ENCODE measurements around the gene MB21D2.

Gene MB21D2

DNA sequence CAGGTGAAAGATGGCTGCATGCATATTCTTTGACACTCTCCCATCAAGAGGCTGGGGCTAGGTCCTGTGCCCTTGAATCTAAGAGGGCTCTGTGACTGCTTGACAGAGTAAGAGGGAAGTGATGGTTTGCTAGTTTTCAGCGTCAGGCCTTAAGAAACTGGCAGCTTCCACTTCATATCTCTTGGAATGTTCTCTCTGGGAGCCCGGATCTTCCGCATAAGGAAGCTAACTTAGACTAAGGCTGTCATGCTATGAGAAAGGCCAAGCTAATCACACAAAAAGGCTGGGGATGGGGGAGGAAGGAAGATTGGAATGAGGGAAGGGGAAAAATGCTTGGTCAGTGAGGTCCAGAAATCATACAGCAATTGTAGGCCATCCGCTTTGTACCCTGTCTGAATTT is 50.0 kb downstream of the MB21D2 start:
- CTCF ChIA-PET = interaction anchor here (0.6 kb wide), 1 partner anchor 14 kb away, joined by 3 read pairs; no protein-coding TSS in a partner anchor
- POLR2A ChIA-PET = no interaction called here
- H3K27ac ChIP-seq (ENCODE audit: extremely low read depth, low read depth, low read length) = no peak overlapping the region
- H3K9me3 ChIP-seq (ENCODE audit: control insufficient read depth, insufficient read depth, low read depth, low read length) = no peaks in the 10 kb centered on the region
- peaks cover 3% of the 10 kb centered on the region; the same call in 1 of the 2 replicates for H3K4me1 ChIP-seq (ENCODE audit: control insufficient read depth, insufficient read depth, low read length)
- no peaks in the 10 kb centered on the region for H3K36me3 ChIP-seq (ENCODE audit: control insufficient read depth in 2 of 2, insufficient read depth in 1 of 2, low read length in 2 of 2)
- TF ChIP-seq ZNF394 (tag by site-specific recombination; IDR thresholded peaks at IDR 0.05; ENCODE audit: borderline replicate concordance) (no peak), ZNF785 (tag by site-specific recombination; IDR thresholded peaks at IDR 0.05) (no peak), ZIC2 (tag by site-specific recombination; IDR thresholded peaks at IDR 0.05) (no peak), ZNF157 (tag by site-specific recombination; IDR thresholded peaks at IDR 0.05) (no peak), PRDM1 (tag by site-specific recombination; IDR thresholded peaks at IDR 0.05) (no peak), ZNF2 (tag by site-specific recombination; IDR thresholded peaks at IDR 0.05) (no peak)
- H3K4me3 ChIP-seq (ENCODE audit: low read depth, low read length) = no peak overlapping the region

- Histone ChIP-seq H3K9me3 (ENCODE audit: control insufficient read depth, insufficient read depth, low read depth, low read length) (no peaks in the 10 kb centered on the region), H3K36me3 (ENCODE audit: control insufficient read depth in 2 of 2, insufficient read depth in 1 of 2, low read length in 2 of 2) (no peaks in the 10 kb centered on the region), H3K27ac (ENCODE audit: extremely low read depth, low read depth, low read length) (no peak overlapping the region), H3K4me3 (ENCODE audit: low read depth, low read length) (no peak overlapping the region), H3K4me1 (ENCODE audit: control insufficient read depth, insufficient read depth, low read length) (peaks cover 3% of the 10 kb centered on the region; the same call in 1 of the 2 replicates)
- CTCF ChIA-PET = interaction anchor here (0.6 kb wide), 1 partner anchor 15 kb away, joined by 3 read pairs; no protein-coding TSS in a partner anchor
- peak; percentile 63 for TF ChIP-seq PRDM1 (tag by site-specific recombination; IDR thresholded peaks at IDR 0.05)
- peak; percentile 49 for TF ChIP-seq SCRT2 (tag by site-specific recombination; IDR thresholded peaks at IDR 0.05)
- TF ChIP-seq SCRT1 (tag by site-specific recombination; IDR thresholded peaks at IDR 0.05; ENCODE audit: borderline replicate concordance) = peak; percentile 26; the same call in 1 of the 2 replicates
- TF ChIP-seq, protein P1, sequence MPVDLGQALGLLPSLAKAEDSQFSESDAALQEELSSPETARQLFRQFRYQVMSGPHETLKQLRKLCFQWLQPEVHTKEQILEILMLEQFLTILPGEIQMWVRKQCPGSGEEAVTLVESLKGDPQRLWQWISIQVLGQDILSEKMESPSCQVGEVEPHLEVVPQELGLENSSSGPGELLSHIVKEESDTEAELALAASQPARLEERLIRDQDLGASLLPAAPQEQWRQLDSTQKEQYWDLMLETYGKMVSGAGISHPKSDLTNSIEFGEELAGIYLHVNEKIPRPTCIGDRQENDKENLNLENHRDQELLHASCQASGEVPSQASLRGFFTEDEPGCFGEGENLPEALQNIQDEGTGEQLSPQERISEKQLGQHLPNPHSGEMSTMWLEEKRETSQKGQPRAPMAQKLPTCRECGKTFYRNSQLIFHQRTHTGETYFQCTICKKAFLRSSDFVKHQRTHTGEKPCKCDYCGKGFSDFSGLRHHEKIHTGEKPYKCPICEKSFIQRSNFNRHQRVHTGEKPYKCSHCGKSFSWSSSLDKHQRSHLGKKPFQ (tag by site-specific recombination; IDR thresholded peaks at IDR 0.05) = peak; percentile 68; the same call in 1 of the 2 replicates
- TF ChIP-seq, protein P2, sequence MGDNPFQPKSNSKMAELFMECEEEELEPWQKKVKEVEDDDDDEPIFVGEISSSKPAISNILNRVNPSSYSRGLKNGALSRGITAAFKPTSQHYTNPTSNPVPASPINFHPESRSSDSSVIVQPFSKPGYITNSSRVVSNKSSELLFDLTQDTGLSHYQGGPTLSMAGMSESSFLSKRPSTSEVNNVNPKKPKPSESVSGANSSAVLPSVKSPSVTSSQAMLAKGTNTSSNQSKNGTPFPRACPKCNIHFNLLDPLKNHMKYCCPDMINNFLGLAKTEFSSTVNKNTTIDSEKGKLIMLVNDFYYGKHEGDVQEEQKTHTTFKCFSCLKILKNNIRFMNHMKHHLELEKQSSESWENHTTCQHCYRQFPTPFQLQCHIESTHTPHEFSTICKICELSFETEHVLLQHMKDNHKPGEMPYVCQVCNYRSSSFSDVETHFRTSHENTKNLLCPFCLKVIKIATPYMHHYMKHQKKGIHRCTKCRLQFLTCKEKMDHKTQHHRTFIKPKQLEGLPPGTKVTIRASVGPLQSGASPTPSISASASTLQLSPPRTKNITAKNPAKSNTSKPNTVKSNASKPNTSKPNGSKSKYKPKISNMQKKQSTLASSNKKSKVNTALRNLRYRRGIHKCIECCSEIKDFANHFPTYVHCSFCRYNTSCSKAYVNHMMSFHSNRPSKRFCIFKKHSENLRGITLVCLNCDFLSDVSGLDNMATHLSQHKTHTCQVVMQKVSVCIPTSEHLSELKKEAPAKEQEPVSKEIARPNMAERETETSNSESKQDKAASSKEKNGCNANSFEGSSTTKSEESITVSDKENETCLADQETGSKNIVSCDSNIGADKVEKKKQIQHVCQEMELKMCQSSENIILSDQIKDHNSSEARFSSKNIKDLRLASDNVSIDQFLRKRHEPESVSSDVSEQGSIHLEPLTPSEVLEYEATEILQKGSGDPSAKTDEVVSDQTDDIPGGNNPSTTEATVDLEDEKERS (tag by site-specific recombination; IDR thresholded peaks at IDR 0.05) = no peak
- POLR2A ChIA-PET = no interaction called here
Observed at GRCh38 chr3:192866804-192867203, 50.9 kb downstream of the MB21D2 start.

DNA sequence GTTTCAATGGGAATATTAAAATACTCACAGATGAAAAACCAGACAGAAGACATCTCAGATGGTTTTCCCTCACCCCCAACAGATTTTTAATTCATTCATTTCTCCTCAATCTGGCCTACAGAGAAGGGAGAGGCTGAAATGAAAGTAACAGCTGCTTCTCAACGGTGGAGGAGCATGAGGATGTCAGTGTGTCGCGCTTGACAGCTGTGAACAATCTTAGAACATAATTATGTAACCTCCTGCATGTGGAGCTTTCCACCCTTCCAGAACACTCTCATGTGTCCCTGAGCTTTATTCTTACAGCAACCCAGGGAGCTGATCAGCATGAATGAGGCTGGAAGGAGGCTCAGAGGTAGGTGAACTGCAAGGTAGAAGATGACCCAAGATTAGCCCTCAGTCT is 52.7 kb downstream of the MB21D2 start:
- Histone ChIP-seq H3K27ac (ENCODE audit: extremely low read depth, low read depth, low read length) (no peak overlapping the region), H3K9me3 (ENCODE audit: control insufficient read depth, insufficient read depth, low read depth, low read length) (no peaks in the 10 kb centered on the region), H3K4me3 (ENCODE audit: low read depth, low read length) (no peak overlapping the region), H3K36me3 (ENCODE audit: control insufficient read depth in 2 of 2, insufficient read depth in 1 of 2, low read length in 2 of 2) (no peaks in the 10 kb centered on the region), H3K4me1 (ENCODE audit: control insufficient read depth, insufficient read depth, low read length) (peaks cover 3% of the 10 kb centered on the region; the same call in 1 of the 2 replicates)
- POLR2A ChIA-PET = no interaction called here
- CTCF ChIA-PET = interaction anchor here (1.2 kb wide), 1 partner anchor 48 kb away, joined by 5 read pairs; no protein-coding TSS in a partner anchor
- no peak for TF ChIP-seq ZNF169 (tag by site-specific recombination; IDR thresholded peaks at IDR 0.05)

DNA sequence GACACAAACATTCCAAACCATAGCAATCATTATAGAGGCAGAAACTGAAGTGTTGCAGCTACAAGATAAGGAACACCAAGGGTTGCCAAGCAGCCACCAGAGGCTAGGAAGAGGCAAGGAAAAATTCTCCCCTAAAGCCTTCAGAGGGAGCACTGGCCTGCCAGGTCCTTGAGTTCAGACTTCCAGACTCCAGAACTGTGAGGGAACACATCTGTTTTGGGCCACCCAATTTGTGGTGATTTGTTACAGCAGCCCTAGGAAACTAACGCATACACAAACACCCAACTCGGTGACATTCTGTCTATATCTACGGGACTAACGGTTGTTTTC is 54.6 kb downstream of the MB21D2 start:
- CTCF ChIA-PET = no interaction called here
- no peak overlapping the region for H3K27ac ChIP-seq (ENCODE audit: extremely low read depth, low read depth, low read length)
- POLR2A ChIA-PET = no interaction called here
- H3K4me1 ChIP-seq (ENCODE audit: control insufficient read depth, insufficient read depth, low read length) = no peaks in the 10 kb centered on the region
- no peaks in the 10 kb centered on the region for H3K9me3 ChIP-seq (ENCODE audit: control insufficient read depth, insufficient read depth, low read depth, low read length)
- no peak overlapping the region for H3K4me3 ChIP-seq (ENCODE audit: low read depth, low read length)
- no peaks in the 10 kb centered on the region for H3K36me3 ChIP-seq (ENCODE audit: control insufficient read depth in 2 of 2, insufficient read depth in 1 of 2, low read length in 2 of 2)
- no peak for TF ChIP-seq ZBTB6 (tag by site-specific recombination; IDR thresholded peaks at IDR 0.05)
- no peak for TF ChIP-seq ZNF585B (tag by site-specific recombination; IDR thresholded peaks at IDR 0.05)
- TF ChIP-seq ZNF707 (tag by site-specific recombination; IDR thresholded peaks at IDR 0.05) = no peak
- TF ChIP-seq, protein P3, sequence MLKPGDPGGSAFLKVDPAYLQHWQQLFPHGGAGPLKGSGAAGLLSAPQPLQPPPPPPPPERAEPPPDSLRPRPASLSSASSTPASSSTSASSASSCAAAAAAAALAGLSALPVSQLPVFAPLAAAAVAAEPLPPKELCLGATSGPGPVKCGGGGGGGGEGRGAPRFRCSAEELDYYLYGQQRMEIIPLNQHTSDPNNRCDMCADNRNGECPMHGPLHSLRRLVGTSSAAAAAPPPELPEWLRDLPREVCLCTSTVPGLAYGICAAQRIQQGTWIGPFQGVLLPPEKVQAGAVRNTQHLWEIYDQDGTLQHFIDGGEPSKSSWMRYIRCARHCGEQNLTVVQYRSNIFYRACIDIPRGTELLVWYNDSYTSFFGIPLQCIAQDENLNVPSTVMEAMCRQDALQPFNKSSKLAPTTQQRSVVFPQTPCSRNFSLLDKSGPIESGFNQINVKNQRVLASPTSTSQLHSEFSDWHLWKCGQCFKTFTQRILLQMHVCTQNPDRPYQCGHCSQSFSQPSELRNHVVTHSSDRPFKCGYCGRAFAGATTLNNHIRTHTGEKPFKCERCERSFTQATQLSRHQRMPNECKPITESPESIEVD (tag by site-specific recombination; IDR thresholded peaks at IDR 0.05) = no peak
- TF ChIP-seq, protein P4, sequence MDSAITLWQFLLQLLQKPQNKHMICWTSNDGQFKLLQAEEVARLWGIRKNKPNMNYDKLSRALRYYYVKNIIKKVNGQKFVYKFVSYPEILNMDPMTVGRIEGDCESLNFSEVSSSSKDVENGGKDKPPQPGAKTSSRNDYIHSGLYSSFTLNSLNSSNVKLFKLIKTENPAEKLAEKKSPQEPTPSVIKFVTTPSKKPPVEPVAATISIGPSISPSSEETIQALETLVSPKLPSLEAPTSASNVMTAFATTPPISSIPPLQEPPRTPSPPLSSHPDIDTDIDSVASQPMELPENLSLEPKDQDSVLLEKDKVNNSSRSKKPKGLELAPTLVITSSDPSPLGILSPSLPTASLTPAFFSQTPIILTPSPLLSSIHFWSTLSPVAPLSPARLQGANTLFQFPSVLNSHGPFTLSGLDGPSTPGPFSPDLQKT (IDR thresholded peaks at IDR 0.05; ENCODE audit: borderline replicate concordance, low read depth, low read length) = no peak
- TF ChIP-seq ZNF121 (tag by site-specific recombination; IDR thresholded peaks at IDR 0.05) = no peak
- no peak for TF ChIP-seq ZNF274 (IDR thresholded peaks at IDR 0.05; ENCODE audit: low read length)
- no peak for TF ChIP-seq ZNF274 (tag by site-specific recombination; IDR thresholded peaks at IDR 0.05; ENCODE audit: borderline replicate concordance)
- TF ChIP-seq ZNF555 (tag by site-specific recombination; conservative IDR thresholded peaks at IDR 0.05) = no peak

Measured in HEK293 (cell line).